Transverse colon (tissue), 4 donors: ENCODE data around the gene DOC2B. TPM values are rescaled to one million over a fixed set of nuclear protein-coding genes. Genes with fewer than 3 reads are reported as not detected.
A peak's percentile ranks its signal among the peaks of the same experiment; 100 is the strongest.
"Not testable (repeated sequence)": the region's sequence is repeated elsewhere in the genome, so short reads cannot be mapped to it uniquely, and the experiment has no call there.

ENCODE experiments used
- DNase-seq: peaks from one replicate; pipeline ENCODE4 v3.0.0-alpha.2; 2019
- H3K27ac ChIP-seq, 4 donors: fragments of 200-600 bp; sonication (generic); 2 replicates each; pipeline ENCODE4 v1.5.1; 2016 to 2018; ENCODE audit warnings: inconsistent platforms in 4 of 4
- H3K27me3 ChIP-seq: fragments of 200-600 bp; sonication (generic); 2 replicates; pipeline ENCODE4 v1.5.1; 2017; ENCODE audit warnings: inconsistent platforms
- H3K36me3 ChIP-seq, 4 donors: fragments of 200-600 bp; sonication (generic); 2 replicates each; pipeline ENCODE4 v1.5.1; 2017 to 2019; ENCODE audit warnings: inconsistent platforms in 4 of 4
- H3K4me1 ChIP-seq, 4 donors: fragments of 200-600 bp; sonication (generic); 2 replicates each; pipeline ENCODE4 v1.5.1; 2017 to 2020; ENCODE audit warnings: inconsistent platforms in 4 of 4
- H3K4me3 ChIP-seq, 4 donors: fragments of 200-600 bp; sonication (generic); 1 replicate in 1 of 4; 2 replicates in 3 of 4; pipeline versions ENCODE4 v1.5.1 to v1.6.1; 2017 to 2019; ENCODE audit warnings: inconsistent platforms in 4 of 4
- H3K9me3 ChIP-seq, 2 donors: fragments of 200-600 bp; sonication (generic); 2 replicates each; pipeline ENCODE4 v1.5.1; 2017 to 2019; ENCODE audit warnings: inconsistent platforms in 2 of 2
- CTCF ChIP-seq, 5 experiments: fragments of 200-600 bp in 3 of 5; fragments of 450-650 bp in 2 of 5; sonication (generic) in 3 of 5; IDR thresholded peaks; 1 replicate in 2 of 5; 2 replicates in 3 of 5; pipeline ENCODE4 v1.5.1; 2016 to 2017; ENCODE audit warnings: antibody characterized with exemption in 5 of 5, inconsistent platforms in 3 of 5, mild to moderate bottlenecking in 2 of 5, moderate library complexity in 1 of 5
- EP300 ChIP-seq: sonication (generic); formaldehyde crosslinking; IDR thresholded peaks from one replicate; pipeline ENCODE4 v1.6.1; 2017; ENCODE audit warnings: antibody characterized with exemption, low read depth
- POLR2A ChIP-seq: fragments of 450-650 bp; IDR thresholded peaks from one replicate; pipeline ENCODE4 v1.6.1; 2016; ENCODE audit warnings: antibody characterized with exemption, mild to moderate bottlenecking, moderate library complexity
- POLR2AphosphoS5 ChIP-seq, 3 donors: sonication (generic); formaldehyde crosslinking; IDR thresholded peaks; one replicate each; pipeline ENCODE4 v1.6.1; 2016; ENCODE audit warnings: antibody characterized with exemption in 3 of 3
- WGBS, 2 donors: methylation state at CpG; one replicate each; pipeline ENCODE4 v1.1.5; 2018; ENCODE audit warnings: low coverage in 1 of 2; 5-methylcytosine and 5-hydroxymethylcytosine counted together
- in situ Hi-C, 4 donors: fragments of 200-750 bp; cut with MboI; loops; one replicate each; pipeline versions ENCODE4 v1.15.0 to v1.15.1; 2017; ENCODE audit warnings: low sequenced_read_pairs in 3 of 4, low pct_ligation_motif_present in 1 of 4, low pct_unique_long_range_greater_than_20kb in 1 of 4
- intact Hi-C: fragments of 100-400 bp; cut with DNase I; formaldehyde crosslinking; loops from one replicate; pipeline ENCODE4 v1.15.1; 2023; ENCODE audit warnings: low total_unique reads
- total RNA-seq, 4 donors: library from RNA; depleted of rRNA; stranded (reverse); fragments of >200 nt; gene quantifications; one replicate each; pipeline ENCODE4 v1.1.0, GENCODE V29; 2016

The DOC2B gene
- total RNA-seq, 4 donors from 2014 or later, result 1.8 to 11.6 (median 2.6) TPM

- in situ Hi-C loops, result no loop called here
- intact Hi-C loops, result no loop called here
- TF ChIP-seq CTCF (IDR thresholded peaks at IDR 0.05) (no peak), POLR2AphosphoS5 (IDR thresholded peaks at IDR 0.05) (no peak), POLR2A (no peak), EP300 (no peak)
- Histone ChIP-seq H3K4me3 (no peak overlapping the region), H3K36me3 (no peaks in the 10 kb centered on the region), H3K9me3 (no peaks in the 10 kb centered on the region), H3K27me3 (no peaks in the 10 kb centered on the region), H3K27ac (no peak overlapping the region), H3K4me1 (no peaks in the 10 kb centered on the region)
- DNase-seq, result peak; percentile 5
- 75 to 100% methylated on average over 1 to 8 of the region's 8 CpGs for WGBS, 2 donors
These were observed 40.7 kb upstream of the DOC2B start for GRCh38 chr17:222172-222571.

GRCh38 chr17:219696-220095 lies 38.2 kb upstream of the DOC2B start:
- in situ Hi-C loops, result no loop called here
- no peak for DNase-seq
- Histone ChIP-seq H3K9me3 (no peaks in the 10 kb centered on the region), H3K36me3 (no peaks in the 10 kb centered on the region), H3K4me1 (peaks cover 0 to 5% (median 0%) of the 10 kb centered on the region in 4 donors), H3K4me3 (no peak overlapping the region), H3K27ac (no peak overlapping the region), H3K27me3 (no peaks in the 10 kb centered on the region)
- no peak for TF ChIP-seq CTCF (IDR thresholded peaks at IDR 0.05)
- TF ChIP-seq POLR2AphosphoS5 (IDR thresholded peaks at IDR 0.05), result no peak
- TF ChIP-seq POLR2A, result no peak
- TF ChIP-seq EP300, result no peak
- intact Hi-C loops, result no loop called here
- WGBS, 2 donors, result 94% methylated on average over 10 of the region's 10 CpGs; no CpG with 5 or more reads in 1 of the 2 donors

- WGBS, 2 donors, result 79 to 86% methylated on average over 4 to 8 of the region's 8 CpGs
- TF ChIP-seq POLR2A, result no peak
- no peak for TF ChIP-seq EP300
- peaks cover 0 to 5% (median 0%) of the 10 kb centered on the region in 4 donors for H3K4me1 ChIP-seq
- H3K4me3 ChIP-seq, result no peak overlapping the region
- no peak for DNase-seq
- H3K27ac ChIP-seq, result no peak overlapping the region
- in situ Hi-C loops, result no loop called here
- H3K9me3 ChIP-seq, result no peaks in the 10 kb centered on the region
- intact Hi-C loops, result no loop called here
- no peaks in the 10 kb centered on the region for H3K36me3 ChIP-seq
- H3K27me3 ChIP-seq, result no peaks in the 10 kb centered on the region
These were observed 37.1 kb upstream of the DOC2B start for GRCh38 chr17:218432-219110.

GRCh38 chr17:216625-217024 lies 35.2 kb upstream of the DOC2B start:
- Histone ChIP-seq H3K9me3 (no peaks in the 10 kb centered on the region), H3K4me1 (peaks cover 0 to 5% (median 0%) of the 10 kb centered on the region in 4 donors), H3K36me3 (no peaks in the 10 kb centered on the region), H3K27ac (no peak overlapping the region), H3K27me3 (no peaks in the 10 kb centered on the region), H3K4me3 (no peak overlapping the region)
- TF ChIP-seq CTCF (IDR thresholded peaks at IDR 0.05), result no peak
- TF ChIP-seq POLR2A, result no peak
- TF ChIP-seq EP300, result no peak
- no peak for TF ChIP-seq POLR2AphosphoS5 (IDR thresholded peaks at IDR 0.05)
- intact Hi-C loops, result no loop called here
- DNase-seq, result no peak
- in situ Hi-C loops, result no loop called here
- WGBS, 2 donors, result 37 to 71% methylated on average over 1 to 2 of the region's 2 CpGs

GRCh38 chr17:215563-216478 lies 34.4 kb upstream of the DOC2B start:
- H3K27me3 ChIP-seq, in situ Hi-C loops, intact Hi-C loops, H3K36me3 ChIP-seq, H3K9me3 ChIP-seq, H3K4me1 ChIP-seq, DNase-seq: not testable (repeated sequence)
- H3K27ac ChIP-seq, result peak overlapping the region in 1 of 4 donors; percentile 82
- 80 to 81% methylated on average over 1 to 20 of the region's 29 CpGs for WGBS, 2 donors
- H3K4me3 ChIP-seq, result peak overlapping the region in 1 of 4 donors; percentile 37
